ENCODE data around the gene RASL11B.
A peak's percentile ranks its signal among the peaks of the same experiment; 100 is the strongest.

Gene RASL11B

GRCh38 chr4:52860361-52860760 lies 1.8 kb upstream of the RASL11B start:
- DNase-seq = no peak

GRCh38 chr4:52861171-52861823 lies 820 bp upstream of the RASL11B start:
- Histone ChIP-seq H3K27ac (ENCODE audit: low read depth, low read length) (no peak overlapping the region), H3K36me3 (ENCODE audit: control insufficient read depth, insufficient read depth, low read length) (peaks cover 10% of the 10 kb centered on the region), H3K4me1 (ENCODE audit: control insufficient read depth, low read depth, low read length) (peaks cover 7% of the 10 kb centered on the region), H3K4me3 (ENCODE audit: low read length) (peak overlapping the region; percentile 59), H3K27me3 (ENCODE audit: insufficient read depth, low read length, poor library complexity) (no peaks in the 10 kb centered on the region), H3K79me2 (ENCODE audit: control insufficient read depth, insufficient read depth, low read length) (peaks cover 29% of the 10 kb centered on the region), H3K56ac (ENCODE audit: low read length) (peak overlapping the region; percentile 96), H3K23ac (ENCODE audit: low read length) (peak overlapping the region; percentile 99), H2BK120ac (ENCODE audit: low read depth, low read length) (no peak overlapping the region), H2BK15ac (replicated peaks; ENCODE audit: low read depth) (peak overlapping the region; percentile 19), H3K4me2 (ENCODE audit: low read length) (peak overlapping the region; percentile 82), H3K9ac (ENCODE audit: low read length) (peak overlapping the region; percentile 84), H2BK5ac (ENCODE audit: low read length) (no peak overlapping the region), H3K79me1 (ENCODE audit: low read length) (peaks cover 15% of the 10 kb centered on the region), H3K4ac (ENCODE audit: low read depth, low read length) (peak overlapping the region; percentile 83), H4K5ac (ENCODE audit: low read length) (no peak overlapping the region), H3K18ac (ENCODE audit: low read length) (peak overlapping the region; percentile 94), H4K8ac (ENCODE audit: low read depth, low read length) (no peak overlapping the region), H2AK5ac (ENCODE audit: low read length) (no peak overlapping the region)
- WGBS (ENCODE audit: extremely low coverage, insufficient coverage, low lambda C conversion rate) = no CpG with 5 or more reads among the region's 26 CpGs
- peak; percentile 59 for DNase-seq

More at GRCh38 chr4:52860361-52860760, 1.8 kb upstream of the RASL11B start:
- Histone ChIP-seq H3K4ac (ENCODE audit: low read depth, low read length) (no peak overlapping the region), H4K5ac (ENCODE audit: low read length) (no peak overlapping the region), H3K27ac (ENCODE audit: low read depth, low read length) (no peak overlapping the region), H2BK5ac (ENCODE audit: low read length) (no peak overlapping the region), H3K23ac (ENCODE audit: low read length) (no peak overlapping the region), H3K36me3 (ENCODE audit: control insufficient read depth, insufficient read depth, low read length) (peaks cover 4% of the 10 kb centered on the region), H3K18ac (ENCODE audit: low read length) (no peak overlapping the region), H3K9ac (ENCODE audit: low read length) (no peak overlapping the region), H2AK5ac (ENCODE audit: low read length) (no peak overlapping the region), H2BK15ac (replicated peaks; ENCODE audit: low read depth) (no peak overlapping the region), H3K4me1 (ENCODE audit: control insufficient read depth, low read depth, low read length) (peaks cover 7% of the 10 kb centered on the region), H2BK120ac (ENCODE audit: low read depth, low read length) (no peak overlapping the region), H3K4me3 (ENCODE audit: low read length) (no peak overlapping the region), H3K79me2 (ENCODE audit: control insufficient read depth, insufficient read depth, low read length) (peaks cover 25% of the 10 kb centered on the region), H3K79me1 (ENCODE audit: low read length) (peaks cover 11% of the 10 kb centered on the region), H3K4me2 (ENCODE audit: low read length) (no peak overlapping the region), H3K27me3 (ENCODE audit: insufficient read depth, low read length, poor library complexity) (no peaks in the 10 kb centered on the region), H4K8ac (ENCODE audit: low read depth, low read length) (no peak overlapping the region), H3K56ac (ENCODE audit: low read length) (no peak overlapping the region)
- WGBS (ENCODE audit: extremely low coverage, insufficient coverage, low lambda C conversion rate) = no CpG with 5 or more reads among the region's 2 CpGs

DNA sequence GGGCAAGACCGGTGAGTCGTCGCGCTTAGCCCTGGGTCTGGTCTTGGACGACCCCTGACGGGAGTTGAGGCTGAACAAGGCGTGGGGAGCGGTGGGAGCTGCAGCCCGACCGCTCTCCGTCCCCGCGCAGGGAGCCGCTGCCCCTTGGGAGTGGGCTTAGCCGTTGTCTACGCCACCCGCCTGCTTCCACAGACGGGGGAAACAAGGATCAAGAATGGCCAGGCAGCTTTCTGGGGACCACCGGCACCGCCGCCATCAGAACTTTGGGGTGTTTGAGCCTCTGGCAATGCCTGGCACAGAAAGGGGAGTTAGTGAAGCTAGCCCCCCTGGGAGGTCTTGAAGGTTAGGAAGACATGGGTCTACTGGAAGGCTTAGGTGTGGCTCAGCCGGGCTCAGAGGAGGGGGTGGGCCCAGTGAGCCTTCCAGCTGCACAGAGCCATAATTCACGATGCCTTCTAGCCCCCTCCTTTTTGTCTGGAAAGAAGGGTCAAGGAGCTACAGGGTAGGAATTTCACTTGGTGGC lies 583 bp downstream of the RASL11B start:
- H3K79me1 ChIP-seq (ENCODE audit: low read length) = peaks cover 15% of the 10 kb centered on the region
- H3K27ac ChIP-seq (ENCODE audit: low read depth, low read length) = peak overlapping the region; percentile 57
- peaks cover 11% of the 10 kb centered on the region for H3K36me3 ChIP-seq (ENCODE audit: control insufficient read depth, insufficient read depth, low read length)
- H3K4me1 ChIP-seq (ENCODE audit: control insufficient read depth, low read depth, low read length) = peaks cover 7% of the 10 kb centered on the region
- H3K9ac ChIP-seq (ENCODE audit: low read length) = peak overlapping the region; percentile 99
- H2AK5ac ChIP-seq (ENCODE audit: low read length) = peak overlapping the region; percentile 18
- H2BK5ac ChIP-seq (ENCODE audit: low read length) = peak overlapping the region; percentile 88
- H3K56ac ChIP-seq (ENCODE audit: low read length) = peak overlapping the region; percentile 100
- peak overlapping the region; percentile 41 for H3K4ac ChIP-seq (ENCODE audit: low read depth, low read length)
- WGBS (ENCODE audit: extremely low coverage, insufficient coverage, low lambda C conversion rate) = no CpG with 5 or more reads among the region's 23 CpGs
- peaks cover 29% of the 10 kb centered on the region for H3K79me2 ChIP-seq (ENCODE audit: control insufficient read depth, insufficient read depth, low read length)
- peak overlapping the region; percentile 92 for H3K4me3 ChIP-seq (ENCODE audit: low read length)
- H3K27me3 ChIP-seq (ENCODE audit: insufficient read depth, low read length, poor library complexity) = no peaks in the 10 kb centered on the region
- H4K5ac ChIP-seq (ENCODE audit: low read length) = no peak overlapping the region
- H3K23ac ChIP-seq (ENCODE audit: low read length) = peak overlapping the region; percentile 90
- H4K8ac ChIP-seq (ENCODE audit: low read depth, low read length) = no peak overlapping the region
- no peak overlapping the region for H2BK15ac ChIP-seq (replicated peaks; ENCODE audit: low read depth)
- H2BK120ac ChIP-seq (ENCODE audit: low read depth, low read length) = no peak overlapping the region
- DNase-seq = peak; percentile 29
- peak overlapping the region; percentile 84 for H3K4me2 ChIP-seq (ENCODE audit: low read length)
- H3K18ac ChIP-seq (ENCODE audit: low read length) = peak overlapping the region; percentile 21

DNA sequence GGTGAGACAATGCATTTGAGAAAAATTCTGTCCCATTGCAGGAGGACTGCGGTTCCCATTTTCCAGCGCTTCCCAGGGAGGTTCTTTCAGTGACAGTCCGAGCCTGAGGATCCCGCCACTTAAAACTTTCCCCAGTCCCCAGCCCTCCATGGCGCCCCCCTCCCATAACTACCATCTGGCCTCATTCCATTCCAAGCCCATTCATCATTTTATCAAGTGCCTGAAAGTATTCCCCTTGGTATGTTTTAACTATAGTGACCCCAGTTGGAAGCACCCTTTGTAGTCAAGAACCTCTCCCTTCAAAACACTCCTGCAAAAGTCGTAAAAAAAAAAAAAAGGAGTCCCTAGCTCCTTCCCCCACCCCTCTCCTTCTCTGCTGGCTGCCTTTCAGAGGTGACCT lies 1.2 kb downstream of the RASL11B start:
- Histone ChIP-seq H3K27me3 (ENCODE audit: insufficient read depth, low read length, poor library complexity) (no peaks in the 10 kb centered on the region), H3K36me3 (ENCODE audit: control insufficient read depth, insufficient read depth, low read length) (peaks cover 11% of the 10 kb centered on the region), H4K8ac (ENCODE audit: low read depth, low read length) (no peak overlapping the region), H3K23ac (ENCODE audit: low read length) (no peak overlapping the region), H3K4me2 (ENCODE audit: low read length) (peak overlapping the region; percentile 84), H2AK5ac (ENCODE audit: low read length) (no peak overlapping the region), H2BK5ac (ENCODE audit: low read length) (no peak overlapping the region), H2BK15ac (replicated peaks; ENCODE audit: low read depth) (no peak overlapping the region), H3K4me3 (ENCODE audit: low read length) (peak overlapping the region; percentile 92), H2BK120ac (ENCODE audit: low read depth, low read length) (no peak overlapping the region), H3K79me1 (ENCODE audit: low read length) (peaks cover 15% of the 10 kb centered on the region), H3K9ac (ENCODE audit: low read length) (peak overlapping the region; percentile 99), H3K4ac (ENCODE audit: low read depth, low read length) (no peak overlapping the region), H3K18ac (ENCODE audit: low read length) (peak overlapping the region; percentile 21), H3K4me1 (ENCODE audit: control insufficient read depth, low read depth, low read length) (peaks cover 7% of the 10 kb centered on the region), H3K27ac (ENCODE audit: low read depth, low read length) (peak overlapping the region; percentile 41), H3K56ac (ENCODE audit: low read length) (peak overlapping the region; percentile 100), H4K5ac (ENCODE audit: low read length) (no peak overlapping the region), H3K79me2 (ENCODE audit: control insufficient read depth, insufficient read depth, low read length) (peaks cover 29% of the 10 kb centered on the region)
- WGBS (ENCODE audit: extremely low coverage, insufficient coverage, low lambda C conversion rate) = no CpG with 5 or more reads among the region's 6 CpGs
- DNase-seq = peak; percentile 57

GRCh38 chr4:52864793-52865192 lies 2.7 kb downstream of the RASL11B start:
- no CpG with 5 or more reads among the region's 5 CpGs for WGBS (ENCODE audit: extremely low coverage, insufficient coverage, low lambda C conversion rate)
- Histone ChIP-seq H4K5ac (ENCODE audit: low read length) (no peak overlapping the region), H3K36me3 (ENCODE audit: control insufficient read depth, insufficient read depth, low read length) (peaks cover 11% of the 10 kb centered on the region), H3K27me3 (ENCODE audit: insufficient read depth, low read length, poor library complexity) (no peaks in the 10 kb centered on the region), H2BK15ac (replicated peaks; ENCODE audit: low read depth) (no peak overlapping the region), H4K8ac (ENCODE audit: low read depth, low read length) (no peak overlapping the region), H3K4me1 (ENCODE audit: control insufficient read depth, low read depth, low read length) (peaks cover 7% of the 10 kb centered on the region), H2BK120ac (ENCODE audit: low read depth, low read length) (no peak overlapping the region), H3K56ac (ENCODE audit: low read length) (no peak overlapping the region), H3K79me2 (ENCODE audit: control insufficient read depth, insufficient read depth, low read length) (peaks cover 29% of the 10 kb centered on the region), H3K18ac (ENCODE audit: low read length) (no peak overlapping the region), H2BK5ac (ENCODE audit: low read length) (no peak overlapping the region), H3K79me1 (ENCODE audit: low read length) (peaks cover 15% of the 10 kb centered on the region), H3K4me2 (ENCODE audit: low read length) (no peak overlapping the region), H3K23ac (ENCODE audit: low read length) (no peak overlapping the region), H3K27ac (ENCODE audit: low read depth, low read length) (no peak overlapping the region), H3K9ac (ENCODE audit: low read length) (no peak overlapping the region), H3K4ac (ENCODE audit: low read depth, low read length) (no peak overlapping the region), H3K4me3 (ENCODE audit: low read length) (no peak overlapping the region), H2AK5ac (ENCODE audit: low read length) (no peak overlapping the region)
- DNase-seq = no peak

Measured in mesendoderm (in vitro differentiated cells).